ENCODE results near the gene TBCCD1. TPM values are rescaled to one million over a fixed set of nuclear protein-coding genes. Genes with fewer than 3 reads are reported as not detected.

Gene TBCCD1
- total RNA-seq, 1 experiment from 2014 or later, result 7.4 TPM

GRCh38 chr3:186523022-186523421 is 44.1 kb downstream of the TBCCD1 start:
- no peaks in the 10 kb centered on the region for H3K79me2 ChIP-seq (ENCODE audit: insufficient read depth, low read length)
- H3K18ac ChIP-seq (ENCODE audit: insufficient read length, low read depth, low read length), result no peak overlapping the region
- no peak overlapping the region for H4K91ac ChIP-seq (ENCODE audit: insufficient read length, low read depth, low read length)
- no peak overlapping the region for H2AFZ ChIP-seq (ENCODE audit: low read length)
- no peak overlapping the region for H3K23ac ChIP-seq (ENCODE audit: insufficient read length, low read depth, low read length)
- H3K27ac Mint-ChIP-seq, result no peak overlapping the region
- H4K8ac ChIP-seq (replicated peaks; ENCODE audit: insufficient read length, low read depth, low read length), result no peak overlapping the region
- H3K4me1 ChIP-seq (ENCODE audit: insufficient read depth, low read length), result no peaks in the 10 kb centered on the region
- peaks cover 0 to 2% of the 10 kb centered on the region in 2 experiments; a peak in 1 of 5 replicates for H3K9me3 Mint-ChIP-seq
- no peak overlapping the region for H3K56ac ChIP-seq (ENCODE audit: insufficient read length, low read depth, low read length)
- H3T11ph ChIP-seq (ENCODE audit: low read length), result no peak overlapping the region
- no peak overlapping the region for H3K4me3 Mint-ChIP-seq
- H3K4me2 ChIP-seq (ENCODE audit: insufficient read depth, insufficient read length, low read length), result no peak overlapping the region
- DNase-seq, result no peak
- no peak overlapping the region for H3K27ac ChIP-seq (ENCODE audit: insufficient read length, low read depth, low read length)
- H3K4ac ChIP-seq (ENCODE audit: low read depth, low read length), result no peak overlapping the region
- peaks cover 0 to 7% of the 10 kb centered on the region in 2 experiments; a peak in 1 of 4 replicates for H3K4me1 Mint-ChIP-seq
- no peak overlapping the region for H2AK5ac ChIP-seq (ENCODE audit: insufficient read length, low read length)
- no peak overlapping the region for H2BK5ac ChIP-seq (ENCODE audit: insufficient read length, low read length)
- H3K23me2 ChIP-seq (ENCODE audit: insufficient read length, low read depth, low read length, poor library complexity, severe bottlenecking), result no peaks in the 10 kb centered on the region
- H4K20me1 ChIP-seq (ENCODE audit: control insufficient read depth, insufficient read depth, insufficient read length), result no peaks in the 10 kb centered on the region
- no peaks in the 10 kb centered on the region for H3K79me1 ChIP-seq (ENCODE audit: insufficient read depth, low read depth, low read length, poor library complexity, severe bottlenecking)
- no peak overlapping the region for H2BK120ac ChIP-seq (ENCODE audit: low read depth, low read length, poor library complexity, severe bottlenecking)
- no peaks in the 10 kb centered on the region for H3K36me3 Mint-ChIP-seq (ENCODE audit: insufficient read depth in 1 of 3, low read depth in 3 of 3)
- TF ChIP-seq CTCF (conservative IDR thresholded peaks at IDR 0.05), result no peak
- WGBS (ENCODE audit: extremely low coverage, insufficient read length, low lambda C conversion rate), result no CpG with 5 or more reads among the region's 6 CpGs
- H3K9me3 ChIP-seq (ENCODE audit: control insufficient read depth, low read depth, low read length), result no peaks in the 10 kb centered on the region
- no peak overlapping the region for H4K5ac ChIP-seq (ENCODE audit: insufficient read length, low read depth, low read length)
- H2BK15ac ChIP-seq (ENCODE audit: low read depth, low read length), result no peak overlapping the region
- no peak overlapping the region for H3K9ac ChIP-seq (ENCODE audit: extremely low read depth, insufficient read length, low read length)
- H3K27me3 Mint-ChIP-seq (ENCODE audit: low read depth), result peaks cover 14% of the 10 kb centered on the region
- H3K27me3 ChIP-seq (ENCODE audit: insufficient read depth, low read length), result no peaks in the 10 kb centered on the region
- H3K14ac ChIP-seq (ENCODE audit: insufficient read depth, low read length), result no peak overlapping the region
- no peak overlapping the region for H2BK20ac ChIP-seq (ENCODE audit: low read depth, low read length, poor library complexity, severe bottlenecking)
- no peak overlapping the region for H2BK12ac ChIP-seq (ENCODE audit: insufficient read length, low read depth, low read length)

Measured in H9 (cell line).